ENCODE measurements around the gene TYW3. TPM values are rescaled to one million over a fixed set of nuclear protein-coding genes. Genes with fewer than 3 reads are reported as not detected.

Gene TYW3
- total and polyA plus RNA-seq, 11 donors = 10.6 to 28.1 (median 19.1) TPM

GRCh38 chr1:74785944-74786343, 53.0 kb downstream of the TYW3 start:
- TF ChIP-seq CTCF (IDR thresholded peaks at IDR 0.05) = no peak
- no peak for TF ChIP-seq POLR2A (IDR thresholded peaks at IDR 0.05)
- Histone ChIP-seq H3K27ac (no peak overlapping the region), H3K4me1 (no peaks in the 10 kb centered on the region), H3K36me3 (no peaks in the 10 kb centered on the region), H3K4me3 (no peak overlapping the region), H3K9me3 (no peaks in the 10 kb centered on the region), H3K27me3 (peaks cover 0 to 5% (median 0%) of the 10 kb centered on the region in 9 donors)
- DNase-seq (no peak), ATAC-seq (no peak)
- intact Hi-C loops (cut with DNase I) = no loop called here

- TF ChIP-seq POLR2A (IDR thresholded peaks at IDR 0.05) = no peak
- TF ChIP-seq CTCF (IDR thresholded peaks at IDR 0.05) = no peak
- no peak for ATAC-seq
- no peaks in the 10 kb centered on the region for H3K4me1 ChIP-seq
- no peaks in the 10 kb centered on the region for H3K36me3 ChIP-seq
- H3K4me3 ChIP-seq = no peak overlapping the region
- H3K9me3 ChIP-seq = no peaks in the 10 kb centered on the region
- H3K27me3 ChIP-seq = no peaks in the 10 kb centered on the region
- H3K27ac ChIP-seq = no peak overlapping the region
- intact Hi-C loops (cut with DNase I) = no loop called here
- DNase-seq = no peak
Measured at GRCh38 chr1:74790453-74790852, 57.5 kb downstream of the TYW3 start.

- ATAC-seq = no peak
- intact Hi-C loops (cut with DNase I) = no loop called here
- H3K27me3 ChIP-seq = no peaks in the 10 kb centered on the region
- no peak overlapping the region for H3K4me3 ChIP-seq
- no peaks in the 10 kb centered on the region for H3K4me1 ChIP-seq
- DNase-seq = no peak
- no peak overlapping the region for H3K27ac ChIP-seq
- no peaks in the 10 kb centered on the region for H3K9me3 ChIP-seq
- TF ChIP-seq CTCF (IDR thresholded peaks at IDR 0.05) (no peak), POLR2A (IDR thresholded peaks at IDR 0.05) (no peak)
- no peaks in the 10 kb centered on the region for H3K36me3 ChIP-seq
- whole genome bisulfite sequencing, 4 donors = 36 to 51% (median 45%) methylated on average over 2 of the region's 2 CpGs
Measured at GRCh38 chr1:74791491-74791890, 58.5 kb downstream of the TYW3 start.

- Histone ChIP-seq H3K9me3 (peaks cover 0 to 3% (median 0%) of the 10 kb centered on the region in 12 donors), H3K4me1 (no peaks in the 10 kb centered on the region), H3K27ac (no peak overlapping the region), H3K4me3 (no peak overlapping the region), H3K27me3 (no peaks in the 10 kb centered on the region), H3K36me3 (no peaks in the 10 kb centered on the region)
- DNase-seq (no peak), ATAC-seq (no peak)
- no peak for TF ChIP-seq CTCF (IDR thresholded peaks at IDR 0.05)
- intact Hi-C loops (cut with DNase I) = no loop called here
Measured at GRCh38 chr1:74799119-74799657, 66.2 kb downstream of the TYW3 start.

All from heart left ventricle (tissue), 16 donors.